GM10248 (cell line): ENCODE measurements around the gene UCHL1.
A peak's percentile ranks its signal among the peaks of the same experiment; 100 is the strongest.

ENCODE experiments used
- CTCF ChIA-PET: fragments of 300-600 bp; sonication (Branson Sonifier 250); formaldehyde crosslinking; extraction: SDS; loops from one replicate; lab custom pipeline; 2021; ENCODE audit warnings: antibody characterized with exemption; lab: Yijun Ruan, JAX
- POLR2A ChIA-PET: fragments of 350-650 bp; sonication (Branson Sonifier 250); formaldehyde crosslinking; extraction: SDS; loops from one replicate; lab custom pipeline; 2020; ENCODE audit warnings: antibody characterized with exemption; lab: Yijun Ruan, JAX
- DNase-seq: peaks from one replicate; pipeline ENCODE4 v3.0.0; 2012; ENCODE audit errors: extremely low spot score
- CTCF ChIP-seq: IDR thresholded peaks from 2 replicates; pipeline ENCODE4 v1.5.1; 2012; ENCODE audit warnings: mild to moderate bottlenecking, low read depth; ENCODE audit errors: extremely low read depth, missing control alignments, control extremely low read depth

UCHL1 gene

GRCh38 chr4:41256131-41256739 lies 493 bp upstream of the UCHL1 start:
- no peak for DNase-seq
- TF ChIP-seq CTCF, result no peak
- CTCF ChIA-PET, result interaction anchor here (1.4 kb wide), 1 partner anchor 27 kb away, joined by 4 read pairs; no protein-coding TSS in a partner anchor
- POLR2A ChIA-PET, result no interaction called here

GRCh38 chr4:41257257-41257901 lies 651 bp downstream of the UCHL1 start:
- DNase-seq, result peak; percentile 20
- POLR2A ChIA-PET, result no interaction called here
- CTCF ChIA-PET, result interaction anchor here (4.3 kb wide), 1 partner anchor 23 kb away, joined by 35 read pairs; no protein-coding TSS in a partner anchor
- TF ChIP-seq CTCF, result no peak

GRCh38 chr4:41257906-41258305 lies 1.2 kb downstream of the UCHL1 start:
- CTCF ChIA-PET, result interaction anchor here (1.2 to 4.3 kb wide), 2 partner anchors 22 to 35 kb away, joined by 3 to 35 read pairs; no protein-coding TSS in a partner anchor

GRCh38 chr4:41258783-41259182 lies 2.1 kb downstream of the UCHL1 start:
- ChIA-PET CTCF (interaction anchor here (0.9 to 4.3 kb wide), 8 partner anchors 10 to 434 kb away, joined by 3 to 35 read pairs (median 3); no protein-coding TSS in a partner anchor), POLR2A (no interaction called here)
- DNase-seq, result no peak
- TF ChIP-seq CTCF, result no peak

More at GRCh38 chr4:41257906-41258305, 1.2 kb downstream of the UCHL1 start:
- no peak for TF ChIP-seq CTCF
- DNase-seq, result no peak
- POLR2A ChIA-PET, result no interaction called here

GRCh38 chr4:41260116-41260733 lies 3.5 kb downstream of the UCHL1 start:
- ChIA-PET POLR2A (no interaction called here), CTCF (interaction anchor here (1.0 to 4.3 kb wide), 7 partner anchors 8 to 401 kb away, joined by 3 to 35 read pairs (median 3); no protein-coding TSS in a partner anchor)
- TF ChIP-seq CTCF, result no peak
- DNase-seq, result no peak

GRCh38 chr4:41262198-41262597 lies 5.5 kb downstream of the UCHL1 start:
- CTCF ChIA-PET, result no interaction called here
- no peak for DNase-seq
- no peak for TF ChIP-seq CTCF
- POLR2A ChIA-PET, result no interaction called here
